GM21367 (cell line): Measurements from ENCODE around the gene PDE6C.
"Not testable (repeated sequence)": the region's sequence is repeated elsewhere in the genome, so short reads cannot be mapped to it uniquely, and the experiment has no call there.

ENCODE experiments used
- ATAC-seq: cut with Tn5 transposase; IDR thresholded peaks from one replicate; pipeline ENCODE4 v1.9.1; 2021; ENCODE audit not compliant: unreplicated experiment

The PDE6C gene

DNA sequence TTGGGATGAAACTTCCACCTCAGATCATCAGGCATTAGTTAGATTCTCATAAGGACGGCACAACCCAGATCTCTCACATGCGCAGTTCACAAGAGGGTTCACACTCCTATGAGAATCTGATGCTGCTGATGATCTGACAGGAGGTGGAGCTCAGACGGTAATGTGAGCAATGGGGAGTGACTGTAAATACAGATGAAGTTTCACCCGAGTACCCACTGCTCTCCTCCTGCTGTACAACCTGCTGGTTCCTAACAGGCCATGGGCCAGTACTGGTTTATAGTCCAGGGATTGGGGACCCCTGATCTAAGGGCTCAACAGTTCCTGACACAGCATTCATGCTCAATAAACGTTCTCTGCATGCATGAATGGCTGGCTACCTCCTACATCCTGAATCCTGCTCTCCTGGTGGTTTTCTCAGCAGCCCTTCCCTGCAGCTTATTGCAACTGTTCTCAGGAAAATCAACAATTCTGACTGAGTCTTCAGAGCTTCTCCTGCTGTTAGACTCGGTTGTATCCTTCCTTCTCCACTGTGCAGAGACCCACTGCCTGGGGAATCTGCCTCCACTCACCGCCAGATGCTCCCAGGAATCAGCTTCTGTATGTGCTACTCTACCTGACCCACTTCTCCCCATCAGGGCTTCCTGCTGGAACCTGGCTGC, 17.4 kb downstream of the PDE6C start:
- ATAC-seq = no peak

DNA sequence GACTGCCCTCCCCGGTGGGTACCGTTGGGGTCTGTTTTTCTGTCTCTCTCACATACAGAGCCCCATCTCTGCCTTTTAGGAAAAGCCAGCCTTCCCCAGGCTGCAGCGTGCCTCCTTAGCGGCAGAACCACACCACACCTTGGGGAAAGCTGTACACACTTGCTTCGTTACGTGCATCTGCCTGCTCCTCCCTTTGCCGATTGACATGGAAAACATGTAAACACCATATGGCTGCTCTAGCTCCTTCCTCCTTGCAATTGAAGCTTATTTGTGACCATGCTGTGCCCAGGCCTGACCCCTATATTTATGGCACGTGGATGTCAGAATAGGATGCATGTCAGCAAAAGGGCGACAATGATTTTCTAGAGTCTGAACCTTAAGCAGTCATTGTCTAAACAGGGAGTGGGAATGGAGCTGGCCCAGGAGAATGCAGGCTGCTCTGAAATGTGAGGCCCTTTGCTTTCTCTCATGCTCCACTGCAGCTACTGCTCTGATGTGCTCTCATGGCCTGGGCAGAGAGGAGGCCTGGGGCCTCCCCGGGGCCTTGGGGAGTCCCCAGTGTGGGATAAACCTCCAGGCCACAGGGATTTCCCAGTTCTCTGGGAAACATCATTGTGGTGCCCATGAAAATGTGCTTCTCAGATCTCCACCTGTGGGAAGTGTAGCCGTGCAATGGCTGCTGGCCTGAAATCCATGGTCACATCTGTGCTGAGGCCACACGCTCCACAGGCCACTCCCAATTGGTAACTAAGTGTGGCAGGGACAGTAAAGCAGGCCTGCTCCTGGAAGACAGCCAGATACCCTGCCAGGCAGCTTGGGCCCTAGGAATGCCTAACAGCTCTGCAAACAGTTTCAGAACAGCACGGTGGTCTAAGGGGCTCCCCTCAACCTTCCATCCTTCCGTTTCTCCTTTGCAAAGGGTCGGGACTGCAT, 18.6 kb downstream of the PDE6C start:
- no peak for ATAC-seq

- ATAC-seq = no peak
Observed at GRCh38 chr10:93639791-93640190, 27.5 kb downstream of the PDE6C start.

- ATAC-seq = no peak
Observed at GRCh38 chr10:93652857-93653256, 40.5 kb downstream of the PDE6C start.

- no peak for ATAC-seq
Observed at GRCh38 chr10:93654201-93654600, 41.9 kb downstream of the PDE6C start.

DNA sequence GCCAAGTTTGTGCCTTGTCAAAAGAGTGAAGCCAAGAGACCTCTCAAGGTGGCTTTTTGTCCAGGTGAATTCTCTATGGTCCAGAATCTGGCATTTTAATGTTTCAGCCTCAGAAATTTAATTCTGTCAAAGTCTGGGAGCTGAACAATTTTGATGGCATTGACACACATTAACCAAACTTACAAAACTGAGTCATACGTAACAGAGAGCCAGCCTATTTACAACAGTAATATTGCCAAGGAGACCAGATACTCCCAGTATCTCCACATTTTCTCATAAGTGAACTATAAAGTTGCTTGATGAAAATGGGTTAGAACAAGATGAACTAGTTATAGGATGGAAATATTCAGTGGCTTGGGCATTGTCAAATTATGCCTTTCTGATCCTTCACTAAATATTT, 43.8 kb downstream of the PDE6C start:
- ATAC-seq = no peak

DNA sequence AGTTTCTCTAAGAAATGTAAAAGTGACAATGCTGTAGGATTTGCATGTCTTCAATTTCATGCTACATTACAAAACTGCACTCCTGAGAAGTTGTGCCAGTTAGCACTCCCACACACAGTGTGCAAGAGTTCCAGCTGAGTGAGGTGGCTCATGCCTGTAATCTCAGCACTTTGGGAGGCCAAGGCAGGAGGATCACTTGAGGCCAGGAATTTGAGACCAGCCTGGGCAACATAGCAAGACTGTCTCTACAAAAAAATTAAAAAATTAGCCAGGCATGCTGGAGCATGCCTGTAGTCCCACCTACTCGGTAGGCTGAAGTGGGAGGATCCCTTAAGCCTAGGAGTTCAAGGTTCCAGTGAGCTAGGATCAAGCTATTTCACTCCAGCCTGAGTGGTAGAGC, 45.4 kb downstream of the PDE6C start:
- ATAC-seq = no peak

GRCh38 chr10:93666030-93666429, 53.7 kb downstream of the PDE6C start:
- no peak for ATAC-seq

- no peak for ATAC-seq
Observed at GRCh38 chr10:93667795-93668194, 55.5 kb downstream of the PDE6C start.

DNA sequence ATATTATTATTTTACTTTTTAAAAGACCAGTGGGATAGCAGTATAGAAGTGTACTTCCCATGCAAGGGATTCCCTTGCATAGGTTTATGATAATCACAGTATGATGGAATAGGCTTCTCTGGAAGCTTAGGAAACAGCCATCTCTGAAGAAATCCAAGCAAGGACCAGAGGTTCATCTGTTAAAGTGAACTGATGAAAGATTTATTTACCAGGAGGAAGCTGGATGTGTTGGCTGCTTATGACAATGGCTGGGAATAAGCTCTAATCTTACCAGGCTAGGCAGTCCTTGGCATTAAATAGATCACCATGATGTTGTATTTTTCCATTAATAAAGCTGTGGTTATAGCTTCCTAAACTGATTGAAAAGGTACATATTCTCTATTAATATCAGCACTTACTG, 58.0 kb downstream of the PDE6C start:
- no peak for ATAC-seq

- no peak for ATAC-seq
Observed at GRCh38 chr10:93671042-93671441, 58.7 kb downstream of the PDE6C start.

DNA sequence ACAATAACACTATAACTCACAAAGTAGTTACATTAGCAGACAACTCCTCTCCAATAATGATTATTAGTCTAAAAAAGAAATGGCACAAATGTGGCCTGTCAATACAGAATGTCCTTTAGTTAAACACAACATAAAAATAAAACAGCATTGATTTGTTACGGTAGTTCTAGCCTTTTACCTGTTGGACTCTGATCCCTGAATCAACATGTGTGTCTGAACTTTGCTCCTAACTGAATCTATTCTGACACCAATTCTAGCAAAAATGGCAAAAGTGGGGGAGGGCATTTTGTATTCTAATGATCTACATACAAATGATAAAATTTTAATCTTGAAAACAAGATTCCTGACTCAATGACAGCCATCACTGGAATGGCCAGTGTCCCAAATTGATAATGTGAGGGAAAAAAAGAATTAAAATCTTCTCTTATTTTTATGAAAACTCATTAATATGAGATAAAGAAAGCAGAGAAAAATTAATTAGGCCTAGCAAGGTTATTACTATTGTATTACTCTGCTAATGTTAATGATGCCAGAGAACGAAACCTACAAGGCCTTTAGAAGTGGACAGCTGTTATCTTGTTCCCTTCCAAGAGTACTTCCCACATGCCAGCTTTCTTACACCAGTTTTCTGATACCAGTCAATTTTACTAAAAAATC, 59.8 kb downstream of the PDE6C start:
- ATAC-seq = no peak

GRCh38 chr10:93672890-93673289, 60.6 kb downstream of the PDE6C start:
- ATAC-seq = no peak

DNA sequence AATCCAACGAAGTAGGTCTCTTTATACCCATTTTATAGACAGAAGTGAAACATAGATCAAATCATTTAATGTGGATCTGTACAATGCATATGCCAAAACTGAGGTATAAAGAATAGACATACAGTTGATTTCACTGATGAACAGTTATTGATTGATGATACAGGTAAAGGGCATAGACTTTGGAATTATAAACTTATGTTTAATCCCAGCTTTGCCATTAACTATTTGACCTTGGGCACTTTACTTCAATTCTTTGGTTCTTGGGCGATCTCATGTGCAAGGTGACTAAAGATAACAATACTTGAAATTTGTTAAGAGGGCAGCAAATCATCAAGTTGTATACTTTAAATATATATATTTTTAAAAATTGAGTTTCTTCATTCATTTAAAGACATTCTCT, 61.5 kb downstream of the PDE6C start:
- no peak for ATAC-seq

DNA sequence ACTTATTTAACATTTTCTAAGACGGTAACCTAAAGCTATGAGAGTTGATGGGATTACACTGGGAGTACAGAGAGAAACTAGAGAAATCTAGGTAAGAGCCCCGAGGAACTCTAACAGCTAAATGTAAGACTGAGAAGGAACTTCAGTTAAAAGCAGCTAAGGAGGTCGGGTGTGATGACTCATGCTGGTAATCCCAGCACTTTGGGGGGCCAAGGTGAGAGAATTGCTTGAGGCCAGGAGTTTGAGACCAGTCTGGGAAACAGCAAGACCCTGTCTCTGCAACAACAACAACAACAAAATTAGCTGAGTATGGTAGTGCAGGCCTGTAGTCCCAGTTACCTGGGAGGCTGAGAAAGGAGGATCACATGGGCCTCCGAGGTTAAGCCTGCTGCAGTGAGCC, 66.0 kb downstream of the PDE6C start:
- no peak for ATAC-seq

GRCh38 chr10:93678805-93679587, 66.7 kb downstream of the PDE6C start:
- ATAC-seq = no peak

DNA sequence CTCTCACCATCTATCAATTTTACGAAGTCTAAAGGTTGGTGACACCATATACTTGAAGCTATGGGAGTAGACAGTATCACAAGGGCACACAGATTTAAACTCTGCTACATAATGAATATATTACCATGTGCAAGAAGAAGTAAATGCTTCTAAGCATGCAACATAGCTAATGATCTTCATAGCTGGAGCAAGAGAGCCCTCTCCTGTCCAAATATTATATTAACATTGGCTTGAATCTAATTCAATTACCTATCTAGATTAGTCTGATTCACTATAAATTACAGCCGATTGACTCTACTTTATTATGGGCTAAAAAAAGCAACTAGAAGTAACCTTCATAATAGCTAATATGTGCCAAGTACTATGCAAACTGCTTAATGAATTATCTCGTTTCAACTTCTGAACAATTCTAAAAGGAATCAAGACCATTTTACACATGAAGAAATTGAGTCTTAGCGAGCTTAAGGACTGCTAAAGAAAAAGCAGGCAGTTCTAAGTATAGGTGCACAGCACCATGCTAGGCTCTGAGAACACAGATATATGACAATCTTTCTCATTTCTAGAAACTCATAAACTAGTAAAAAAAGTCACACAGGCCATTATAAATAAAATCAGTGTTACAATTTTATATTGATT, 68.2 kb downstream of the PDE6C start:
- ATAC-seq = no peak

DNA sequence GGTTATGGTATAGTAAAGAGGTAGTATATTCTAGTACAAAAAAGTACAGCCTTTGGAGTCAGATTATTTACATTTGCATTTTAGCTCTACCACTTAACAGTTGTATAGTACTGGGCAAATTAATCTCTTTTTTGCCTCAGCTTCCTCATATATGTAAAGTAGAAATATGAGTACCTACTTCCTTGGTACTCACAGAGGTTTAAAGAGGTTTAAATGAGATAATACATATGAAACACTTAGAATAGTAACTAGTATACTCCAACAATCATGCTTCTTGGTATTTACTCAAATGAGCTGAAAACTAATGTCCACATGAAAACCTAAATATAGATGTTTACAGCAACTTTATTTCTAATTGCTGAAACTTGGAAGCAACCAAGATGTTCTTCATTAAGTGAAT, 75.4 kb downstream of the PDE6C start:
- ATAC-seq = no peak

DNA sequence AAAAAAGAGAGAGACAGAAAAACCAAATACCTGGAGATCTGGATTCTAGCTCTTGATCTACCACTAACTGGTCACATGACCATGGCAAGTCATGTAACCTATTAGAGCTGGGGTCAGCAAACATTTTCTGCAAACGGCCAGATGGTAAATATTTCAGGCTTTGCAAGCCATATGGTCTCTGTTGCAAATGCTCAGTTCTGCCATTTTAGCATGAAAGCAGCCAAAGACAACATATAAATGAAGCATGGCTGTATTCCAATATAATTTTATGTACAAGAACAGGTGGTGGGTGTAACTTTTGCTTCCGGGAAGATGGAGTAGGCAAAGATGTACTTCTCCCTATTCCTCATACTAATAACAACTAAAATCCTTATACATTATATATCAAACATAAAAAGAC, 83.4 kb downstream of the PDE6C start:
- ATAC-seq = no peak

- not testable (repeated sequence) for ATAC-seq
Observed at GRCh38 chr10:93696582-93696981, 84.2 kb downstream of the PDE6C start.

- ATAC-seq = no peak
Observed at GRCh38 chr10:93697207-93697606, 84.9 kb downstream of the PDE6C start.
